ENCODE measurements around the gene SSH2. TPM values are rescaled to one million over a fixed set of nuclear protein-coding genes. Genes with fewer than 3 reads are reported as not detected.

The SSH2 gene
- total RNA-seq, 2 donors from 2014 or later: 36.1 to 36.8 TPM

- H3K4me3 ChIP-seq: no peak overlapping the region
- no peak for TF ChIP-seq CTCF (IDR thresholded peaks at IDR 0.05)
Observed at GRCh38 chr17:29710891-29711418, 219.1 kb downstream of the SSH2 start.

GRCh38 chr17:29710520-29710884, 219.5 kb downstream of the SSH2 start:
- H3K4me3 ChIP-seq: no peak overlapping the region
- H3K4me1 ChIP-seq: peaks cover 0 to 76% of the 10 kb centered on the region in 2 donors
- no peaks in the 10 kb centered on the region for H3K36me3 ChIP-seq
- H3K27me3 ChIP-seq: no peaks in the 10 kb centered on the region
- H3K9me3 ChIP-seq: no peaks in the 10 kb centered on the region
- DNase-seq (ENCODE audit: low spot score): no peak
- peak overlapping the region; percentile 9 to 75 for H3K27ac ChIP-seq
- TF ChIP-seq CTCF (IDR thresholded peaks at IDR 0.05): no peak

More at GRCh38 chr17:29710891-29711418, 219.1 kb downstream of the SSH2 start:
- no peaks in the 10 kb centered on the region for H3K36me3 ChIP-seq
- H3K9me3 ChIP-seq: no peaks in the 10 kb centered on the region
- DNase-seq (ENCODE audit: low spot score): no peak
- no peaks in the 10 kb centered on the region for H3K27me3 ChIP-seq
- peaks cover 0 to 71% of the 10 kb centered on the region in 2 donors for H3K4me1 ChIP-seq
- H3K27ac ChIP-seq: peak overlapping the region; percentile 9 to 75

- H3K4me3 ChIP-seq: no peak overlapping the region
- DNase-seq (ENCODE audit: low spot score): no peak
- H3K36me3 ChIP-seq: no peaks in the 10 kb centered on the region
- no peaks in the 10 kb centered on the region for H3K9me3 ChIP-seq
- no peaks in the 10 kb centered on the region for H3K27me3 ChIP-seq
- peak overlapping the region; percentile 33 to 75 for H3K27ac ChIP-seq
- no peak for TF ChIP-seq CTCF (IDR thresholded peaks at IDR 0.05)
- H3K4me1 ChIP-seq: peaks cover 0 to 81% of the 10 kb centered on the region in 2 donors
Observed at GRCh38 chr17:29709866-29710519, 220.0 kb downstream of the SSH2 start.

- peak overlapping the region; percentile 78 to 80 for H3K27ac ChIP-seq
- no peaks in the 10 kb centered on the region for H3K27me3 ChIP-seq
- peaks cover 0 to 62% of the 10 kb centered on the region in 2 donors for H3K4me1 ChIP-seq
- H3K36me3 ChIP-seq: peaks cover 2% of the 10 kb centered on the region
- DNase-seq (ENCODE audit: low spot score): no peak
- no peak overlapping the region for H3K4me3 ChIP-seq
- H3K9me3 ChIP-seq: no peaks in the 10 kb centered on the region
- no peak for TF ChIP-seq CTCF (IDR thresholded peaks at IDR 0.05)
Observed at GRCh38 chr17:29707212-29707571, 222.8 kb downstream of the SSH2 start.

- DNase-seq (ENCODE audit: low spot score): no peak
- H3K4me1 ChIP-seq: peaks cover 0 to 51% of the 10 kb centered on the region in 2 donors
- peaks cover 14% of the 10 kb centered on the region for H3K36me3 ChIP-seq
- no peaks in the 10 kb centered on the region for H3K9me3 ChIP-seq
- H3K27me3 ChIP-seq: no peaks in the 10 kb centered on the region
- H3K27ac ChIP-seq: peak overlapping the region; percentile 78 to 80
- no peak for TF ChIP-seq CTCF (IDR thresholded peaks at IDR 0.05)
- H3K4me3 ChIP-seq: no peak overlapping the region
Observed at GRCh38 chr17:29706045-29706431, 224.0 kb downstream of the SSH2 start.

GRCh38 chr17:29705386-29705785, 224.6 kb downstream of the SSH2 start:
- H3K27ac ChIP-seq: peak overlapping the region; percentile 78 to 80
- H3K9me3 ChIP-seq: no peaks in the 10 kb centered on the region
- no peak overlapping the region for H3K4me3 ChIP-seq
- TF ChIP-seq CTCF (IDR thresholded peaks at IDR 0.05): no peak
- DNase-seq (ENCODE audit: low spot score): no peak
- H3K4me1 ChIP-seq: peaks cover 0 to 44% of the 10 kb centered on the region in 2 donors
- peaks cover 20% of the 10 kb centered on the region for H3K36me3 ChIP-seq
- H3K27me3 ChIP-seq: no peaks in the 10 kb centered on the region

All from right atrium auricular region (tissue), 2 donors.